HepG2 (cell line): Measurements from ENCODE around the gene TFEB. TPM values are rescaled to one million over a fixed set of nuclear protein-coding genes. Genes with fewer than 3 reads are reported as not detected.

Experiments used
- DDIT3 ChIP-seq: sonication (generic); formaldehyde crosslinking; IDR thresholded peaks from 2 replicates; pipeline ENCODE4 v1.4.0; 2020; ENCODE audit warnings: mild to moderate bottlenecking, missing genetic modification reagents
- POLR2A ChIP-seq, 2 experiments: IDR thresholded peaks; 2 replicates each; pipeline ENCODE4 v1.6.1; 2011; ENCODE audit warnings: low read depth in 2 of 2, low read length in 2 of 2, mild to moderate bottlenecking in 1 of 2, moderate library complexity in 1 of 2; ENCODE audit not compliant: insufficient read depth in 1 of 2
- ZBTB1 ChIP-seq: sonication (generic); formaldehyde crosslinking; IDR thresholded peaks from 2 replicates; pipeline ENCODE4 v1.4.0; 2020; ENCODE audit warnings: missing genetic modification reagents, borderline replicate concordance
- ZC3H4 ChIP-seq: sonication (generic); formaldehyde crosslinking; IDR thresholded peaks from 2 replicates; pipeline ENCODE4 v1.4.0; 2020; ENCODE audit warnings: missing genetic modification reagents, borderline replicate concordance
- ZNF652 ChIP-seq: IDR thresholded peaks from 2 replicates; pipeline ENCODE4 v1.6.1; 2016; ENCODE audit warnings: low read depth, borderline replicate concordance
- ZNF674 ChIP-seq: sonication (generic); formaldehyde crosslinking; IDR thresholded peaks from 2 replicates; pipeline ENCODE4 v1.5.0; 2020; ENCODE audit warnings: low read depth, mild to moderate bottlenecking, missing genetic modification reagents
- ZNF709 ChIP-seq: sonication (generic); formaldehyde crosslinking; IDR thresholded peaks from 2 replicates; pipeline ENCODE4 v1.5.0; 2020; ENCODE audit warnings: mild to moderate bottlenecking, missing genetic modification reagents
- ZNF710 ChIP-seq: sonication (generic); formaldehyde crosslinking; IDR thresholded peaks from 2 replicates; pipeline ENCODE4 v1.5.0; 2020; ENCODE audit warnings: mild to moderate bottlenecking, missing genetic modification reagents, borderline replicate concordance
- polyA plus RNA-seq, 8 experiments: library from polyadenylated mRNA; depleted of rRNA in 3 of 8; stranded (reverse) in 7 of 8; unstranded in 1 of 8; fragments of >200 nt; fragmentation: Illumina TruSeq in 4 of 8; extraction: Trizol in 4 of 8; gene quantifications; 2 replicates each; pipeline versions ENCODE4 v1.2.1 to v1.2.3, GENCODE V29; 2011 to 2016; ENCODE audit warnings: low read depth in 4 of 8, missing spikeins in 1 of 8, mixed read lengths in 1 of 8; ENCODE audit not compliant: insufficient read depth in 1 of 8
- total RNA-seq, 5 experiments: library from RNA; depleted of rRNA; stranded (reverse); fragments of >200 nt; fragmentation: Illumina TruSeq; extraction: Trizol; gene quantifications; 2 replicates each; pipeline ENCODE4 v1.2.3, GENCODE V29; 2016; ENCODE audit warnings: low read depth in 1 of 5
- TF ChIP-seq, protein P1 (sequence below): sonication (generic); formaldehyde crosslinking; IDR thresholded peaks from 2 replicates; pipeline ENCODE4 v1.4.0; 2020; ENCODE audit warnings: missing genetic modification reagents
- TF ChIP-seq, protein P2 (sequence below): sonication (generic); formaldehyde crosslinking; IDR thresholded peaks from 2 replicates; pipeline ENCODE4 v1.4.0; 2020; ENCODE audit warnings: missing genetic modification reagents
- TF ChIP-seq, protein P3 (sequence below): sonication (generic); formaldehyde crosslinking; IDR thresholded peaks from 2 replicates; pipeline ENCODE4 v1.4.0; 2020; ENCODE audit warnings: missing genetic modification reagents
- TF ChIP-seq, protein P4 (sequence below): sonication (generic); formaldehyde crosslinking; IDR thresholded peaks from 2 replicates; pipeline ENCODE4 v1.4.0; 2020; ENCODE audit warnings: mild to moderate bottlenecking, missing genetic modification reagents, borderline replicate concordance
- TF ChIP-seq, protein P5 (sequence below): sonication (generic); formaldehyde crosslinking; IDR thresholded peaks from 2 replicates; pipeline ENCODE4 v1.5.1; 2020; ENCODE audit warnings: missing genetic modification reagents, mild to moderate bottlenecking, borderline replicate concordance

Gene TFEB
- total and polyA plus RNA-seq, 2 of the 13 experiments (the other 11 are each of a cell fraction or from before 2014, with no cell fraction given): 13.3 to 18.7 TPM

DNA sequence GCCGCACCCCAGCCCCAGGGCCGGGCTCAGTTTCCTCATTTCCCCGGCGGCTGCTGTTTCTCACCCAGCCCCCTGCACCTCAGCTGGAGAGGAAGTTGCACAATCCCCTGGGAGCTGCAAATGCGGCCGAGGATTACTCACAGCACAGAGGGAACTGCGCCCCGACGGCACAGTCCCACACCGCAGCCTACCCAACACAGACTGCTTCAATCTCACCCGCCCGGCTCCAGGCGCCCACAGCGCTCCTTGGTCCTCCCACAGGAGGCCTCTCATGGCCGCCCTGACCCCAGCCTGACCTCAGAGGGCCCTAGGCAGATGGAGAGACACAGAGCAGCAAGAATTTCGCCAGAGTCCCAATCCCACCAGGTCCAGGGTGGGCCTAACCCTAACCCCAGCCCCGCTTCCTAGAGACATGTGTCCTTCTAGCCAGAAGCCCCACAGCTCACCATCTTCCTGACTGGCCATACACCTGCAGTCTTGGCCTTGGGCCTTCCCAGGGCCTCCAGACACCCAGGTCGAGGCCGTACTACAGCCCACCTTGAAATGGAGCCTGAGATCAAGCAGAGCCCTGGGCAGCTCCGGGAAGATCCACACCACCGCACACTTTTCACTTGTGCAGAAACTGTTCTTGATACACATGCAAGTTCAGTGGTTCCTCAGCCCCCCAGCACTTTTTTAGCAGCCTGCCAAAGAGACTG lies 11.7 kb downstream of the TFEB start (continued):
- TF ChIP-seq, protein P1, sequence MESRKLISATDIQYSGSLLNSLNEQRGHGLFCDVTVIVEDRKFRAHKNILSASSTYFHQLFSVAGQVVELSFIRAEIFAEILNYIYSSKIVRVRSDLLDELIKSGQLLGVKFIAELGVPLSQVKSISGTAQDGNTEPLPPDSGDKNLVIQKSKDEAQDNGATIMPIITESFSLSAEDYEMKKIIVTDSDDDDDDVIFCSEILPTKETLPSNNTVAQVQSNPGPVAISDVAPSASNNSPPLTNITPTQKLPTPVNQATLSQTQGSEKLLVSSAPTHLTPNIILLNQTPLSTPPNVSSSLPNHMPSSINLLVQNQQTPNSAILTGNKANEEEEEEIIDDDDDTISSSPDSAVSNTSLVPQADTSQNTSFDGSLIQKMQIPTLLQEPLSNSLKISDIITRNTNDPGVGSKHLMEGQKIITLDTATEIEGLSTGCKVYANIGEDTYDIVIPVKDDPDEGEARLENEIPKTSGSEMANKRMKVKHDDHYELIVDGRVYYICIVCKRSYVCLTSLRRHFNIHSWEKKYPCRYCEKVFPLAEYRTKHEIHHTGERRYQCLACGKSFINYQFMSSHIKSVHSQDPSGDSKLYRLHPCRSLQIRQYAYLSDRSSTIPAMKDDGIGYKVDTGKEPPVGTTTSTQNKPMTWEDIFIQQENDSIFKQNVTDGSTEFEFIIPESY (CRISPR knock-in tag): 0 out of 2 replicates have a peak, but pooled peaks have one; percentile 44
- TF ChIP-seq, protein P2, sequence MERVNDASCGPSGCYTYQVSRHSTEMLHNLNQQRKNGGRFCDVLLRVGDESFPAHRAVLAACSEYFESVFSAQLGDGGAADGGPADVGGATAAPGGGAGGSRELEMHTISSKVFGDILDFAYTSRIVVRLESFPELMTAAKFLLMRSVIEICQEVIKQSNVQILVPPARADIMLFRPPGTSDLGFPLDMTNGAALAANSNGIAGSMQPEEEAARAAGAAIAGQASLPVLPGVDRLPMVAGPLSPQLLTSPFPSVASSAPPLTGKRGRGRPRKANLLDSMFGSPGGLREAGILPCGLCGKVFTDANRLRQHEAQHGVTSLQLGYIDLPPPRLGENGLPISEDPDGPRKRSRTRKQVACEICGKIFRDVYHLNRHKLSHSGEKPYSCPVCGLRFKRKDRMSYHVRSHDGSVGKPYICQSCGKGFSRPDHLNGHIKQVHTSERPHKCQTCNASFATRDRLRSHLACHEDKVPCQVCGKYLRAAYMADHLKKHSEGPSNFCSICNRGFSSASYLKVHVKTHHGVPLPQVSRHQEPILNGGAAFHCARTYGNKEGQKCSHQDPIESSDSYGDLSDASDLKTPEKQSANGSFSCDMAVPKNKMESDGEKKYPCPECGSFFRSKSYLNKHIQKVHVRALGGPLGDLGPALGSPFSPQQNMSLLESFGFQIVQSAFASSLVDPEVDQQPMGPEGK (CRISPR knock-in tag): peak; percentile 85
- TF ChIP-seq ZNF710 (CRISPR knock-in tag) (0 out of 2 replicates have a peak, but pooled peaks have one; percentile 83), ZNF652 (no peak), DDIT3 (no peak), ZC3H4 (CRISPR knock-in tag) (no peak), ZBTB1 (CRISPR knock-in tag) (no peak), ZNF674 (no peak), POLR2A (IDR thresholded peaks at IDR 0.05; ENCODE audit: insufficient read depth in 1 of 2, low read depth in 2 of 2, low read length in 2 of 2) (peak in 1 of 2 experiments; percentile 54; a peak in 1 of 4 replicates), ZNF709 (CRISPR knock-in tag) (no peak)
- TF ChIP-seq, protein P3, sequence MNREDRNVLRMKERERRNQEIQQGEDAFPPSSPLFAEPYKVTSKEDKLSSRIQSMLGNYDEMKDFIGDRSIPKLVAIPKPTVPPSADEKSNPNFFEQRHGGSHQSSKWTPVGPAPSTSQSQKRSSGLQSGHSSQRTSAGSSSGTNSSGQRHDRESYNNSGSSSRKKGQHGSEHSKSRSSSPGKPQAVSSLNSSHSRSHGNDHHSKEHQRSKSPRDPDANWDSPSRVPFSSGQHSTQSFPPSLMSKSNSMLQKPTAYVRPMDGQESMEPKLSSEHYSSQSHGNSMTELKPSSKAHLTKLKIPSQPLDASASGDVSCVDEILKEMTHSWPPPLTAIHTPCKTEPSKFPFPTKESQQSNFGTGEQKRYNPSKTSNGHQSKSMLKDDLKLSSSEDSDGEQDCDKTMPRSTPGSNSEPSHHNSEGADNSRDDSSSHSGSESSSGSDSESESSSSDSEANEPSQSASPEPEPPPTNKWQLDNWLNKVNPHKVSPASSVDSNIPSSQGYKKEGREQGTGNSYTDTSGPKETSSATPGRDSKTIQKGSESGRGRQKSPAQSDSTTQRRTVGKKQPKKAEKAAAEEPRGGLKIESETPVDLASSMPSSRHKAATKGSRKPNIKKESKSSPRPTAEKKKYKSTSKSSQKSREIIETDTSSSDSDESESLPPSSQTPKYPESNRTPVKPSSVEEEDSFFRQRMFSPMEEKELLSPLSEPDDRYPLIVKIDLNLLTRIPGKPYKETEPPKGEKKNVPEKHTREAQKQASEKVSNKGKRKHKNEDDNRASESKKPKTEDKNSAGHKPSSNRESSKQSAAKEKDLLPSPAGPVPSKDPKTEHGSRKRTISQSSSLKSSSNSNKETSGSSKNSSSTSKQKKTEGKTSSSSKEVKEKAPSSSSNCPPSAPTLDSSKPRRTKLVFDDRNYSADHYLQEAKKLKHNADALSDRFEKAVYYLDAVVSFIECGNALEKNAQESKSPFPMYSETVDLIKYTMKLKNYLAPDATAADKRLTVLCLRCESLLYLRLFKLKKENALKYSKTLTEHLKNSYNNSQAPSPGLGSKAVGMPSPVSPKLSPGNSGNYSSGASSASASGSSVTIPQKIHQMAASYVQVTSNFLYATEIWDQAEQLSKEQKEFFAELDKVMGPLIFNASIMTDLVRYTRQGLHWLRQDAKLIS (CRISPR knock-in tag): no peak
- TF ChIP-seq, protein P4, sequence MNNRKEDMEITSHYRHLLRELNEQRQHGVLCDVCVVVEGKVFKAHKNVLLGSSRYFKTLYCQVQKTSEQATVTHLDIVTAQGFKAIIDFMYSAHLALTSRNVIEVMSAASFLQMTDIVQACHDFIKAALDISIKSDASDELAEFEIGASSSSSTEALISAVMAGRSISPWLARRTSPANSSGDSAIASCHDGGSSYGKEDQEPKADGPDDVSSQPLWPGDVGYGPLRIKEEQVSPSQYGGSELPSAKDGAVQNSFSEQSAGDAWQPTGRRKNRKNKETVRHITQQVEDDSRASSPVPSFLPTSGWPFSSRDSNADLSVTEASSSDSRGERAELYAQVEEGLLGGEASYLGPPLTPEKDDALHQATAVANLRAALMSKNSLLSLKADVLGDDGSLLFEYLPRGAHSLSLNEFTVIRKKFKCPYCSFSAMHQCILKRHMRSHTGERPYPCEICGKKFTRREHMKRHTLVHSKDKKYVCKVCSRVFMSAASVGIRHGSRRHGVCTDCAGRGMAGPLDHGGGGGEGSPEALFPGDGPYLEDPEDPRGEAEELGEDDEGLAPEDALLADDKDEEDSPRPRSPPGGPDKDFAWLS (CRISPR knock-in tag): peak; percentile 81; the same call in 1 of the 2 replicates
- TF ChIP-seq, protein P5, sequence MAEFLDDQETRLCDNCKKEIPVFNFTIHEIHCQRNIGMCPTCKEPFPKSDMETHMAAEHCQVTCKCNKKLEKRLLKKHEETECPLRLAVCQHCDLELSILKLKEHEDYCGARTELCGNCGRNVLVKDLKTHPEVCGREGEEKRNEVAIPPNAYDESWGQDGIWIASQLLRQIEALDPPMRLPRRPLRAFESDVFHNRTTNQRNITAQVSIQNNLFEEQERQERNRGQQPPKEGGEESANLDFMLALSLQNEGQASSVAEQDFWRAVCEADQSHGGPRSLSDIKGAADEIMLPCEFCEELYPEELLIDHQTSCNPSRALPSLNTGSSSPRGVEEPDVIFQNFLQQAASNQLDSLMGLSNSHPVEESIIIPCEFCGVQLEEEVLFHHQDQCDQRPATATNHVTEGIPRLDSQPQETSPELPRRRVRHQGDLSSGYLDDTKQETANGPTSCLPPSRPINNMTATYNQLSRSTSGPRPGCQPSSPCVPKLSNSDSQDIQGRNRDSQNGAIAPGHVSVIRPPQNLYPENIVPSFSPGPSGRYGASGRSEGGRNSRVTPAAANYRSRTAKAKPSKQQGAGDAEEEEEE (CRISPR knock-in tag): peak; percentile 53; the same call in 1 of the 2 replicates
